ENCODE measurements around the gene TMEM167A. TPM values are rescaled to one million over a fixed set of nuclear protein-coding genes. Genes with fewer than 3 reads are reported as not detected.

The TMEM167A gene
- total RNA-seq, 1 donor from 2014 or later, result 45.0 TPM

- DNase-seq (ENCODE audit: low read depth) (no peak), FAIRE-seq (no peak)
- Histone ChIP-seq H3K36me3 (ENCODE audit: control insufficient read depth, insufficient read depth, low read length) (no peaks in the 10 kb centered on the region), H3K27me3 (ENCODE audit: control insufficient read depth, insufficient read depth, low read length) (no peaks in the 10 kb centered on the region), H3K4me3 (ENCODE audit: low read depth, low read length) (no peak overlapping the region)
- no peak for TF ChIP-seq CTCF (IDR thresholded peaks at IDR 0.05; ENCODE audit: insufficient read depth, low read length, severe bottlenecking)
Measured at GRCh38 chr5:83025690-83026478, 51.3 kb downstream of the TMEM167A start.

- Histone ChIP-seq H3K36me3 (ENCODE audit: control insufficient read depth, insufficient read depth, low read length) (no peaks in the 10 kb centered on the region), H3K4me3 (ENCODE audit: low read depth, low read length) (no peak overlapping the region), H3K27me3 (ENCODE audit: control insufficient read depth, insufficient read depth, low read length) (no peaks in the 10 kb centered on the region)
- DNase-seq (ENCODE audit: low read depth) (no peak), FAIRE-seq (no peak)
- TF ChIP-seq CTCF (IDR thresholded peaks at IDR 0.05; ENCODE audit: insufficient read depth, low read length, severe bottlenecking), result no peak
Measured at GRCh38 chr5:83022334-83022733, 54.9 kb downstream of the TMEM167A start.

- no peak for FAIRE-seq
- no peak for TF ChIP-seq CTCF (IDR thresholded peaks at IDR 0.05; ENCODE audit: insufficient read depth, low read length, severe bottlenecking)
Measured at GRCh38 chr5:83015676-83016075, 61.5 kb downstream of the TMEM167A start.

GRCh38 chr5:83011985-83012384, 65.2 kb downstream of the TMEM167A start:
- Histone ChIP-seq H3K36me3 (ENCODE audit: control insufficient read depth, insufficient read depth, low read length) (no peaks in the 10 kb centered on the region), H3K4me3 (ENCODE audit: low read depth, low read length) (no peak overlapping the region), H3K27me3 (ENCODE audit: control insufficient read depth, insufficient read depth, low read length) (no peaks in the 10 kb centered on the region)
- no peak for TF ChIP-seq CTCF (IDR thresholded peaks at IDR 0.05; ENCODE audit: insufficient read depth, low read length, severe bottlenecking)
- DNase-seq (ENCODE audit: low read depth) (no peak), FAIRE-seq (no peak)

More at GRCh38 chr5:83015676-83016075, 61.5 kb downstream of the TMEM167A start:
- Histone ChIP-seq H3K4me3 (ENCODE audit: low read depth, low read length) (no peak overlapping the region), H3K36me3 (ENCODE audit: control insufficient read depth, insufficient read depth, low read length) (no peaks in the 10 kb centered on the region), H3K27me3 (ENCODE audit: control insufficient read depth, insufficient read depth, low read length) (no peaks in the 10 kb centered on the region)
- no peak for DNase-seq (ENCODE audit: low read depth)

GRCh38 chr5:83009408-83009807, 67.8 kb downstream of the TMEM167A start:
- Histone ChIP-seq H3K4me3 (ENCODE audit: low read depth, low read length) (no peak overlapping the region), H3K27me3 (ENCODE audit: control insufficient read depth, insufficient read depth, low read length) (no peaks in the 10 kb centered on the region), H3K36me3 (ENCODE audit: control insufficient read depth, insufficient read depth, low read length) (no peaks in the 10 kb centered on the region)
- no peak for FAIRE-seq
- DNase-seq (ENCODE audit: low read depth), result no peak
- TF ChIP-seq CTCF (IDR thresholded peaks at IDR 0.05; ENCODE audit: insufficient read depth, low read length, severe bottlenecking), result no peak

GRCh38 chr5:83007755-83008154, 69.4 kb downstream of the TMEM167A start:
- Histone ChIP-seq H3K27me3 (ENCODE audit: control insufficient read depth, insufficient read depth, low read length) (no peaks in the 10 kb centered on the region), H3K4me3 (ENCODE audit: low read depth, low read length) (no peak overlapping the region), H3K36me3 (ENCODE audit: control insufficient read depth, insufficient read depth, low read length) (no peaks in the 10 kb centered on the region)
- FAIRE-seq (no peak), DNase-seq (ENCODE audit: low read depth) (no peak)
- TF ChIP-seq CTCF (IDR thresholded peaks at IDR 0.05; ENCODE audit: insufficient read depth, low read length, severe bottlenecking), result no peak

Data from bronchial epithelial cell (primary cell).